ENCODE data around the gene INVS.
"Not testable (repeated sequence)": the region's sequence is repeated elsewhere in the genome, so short reads cannot be mapped to it uniquely, and the experiment has no call there.

DNA sequence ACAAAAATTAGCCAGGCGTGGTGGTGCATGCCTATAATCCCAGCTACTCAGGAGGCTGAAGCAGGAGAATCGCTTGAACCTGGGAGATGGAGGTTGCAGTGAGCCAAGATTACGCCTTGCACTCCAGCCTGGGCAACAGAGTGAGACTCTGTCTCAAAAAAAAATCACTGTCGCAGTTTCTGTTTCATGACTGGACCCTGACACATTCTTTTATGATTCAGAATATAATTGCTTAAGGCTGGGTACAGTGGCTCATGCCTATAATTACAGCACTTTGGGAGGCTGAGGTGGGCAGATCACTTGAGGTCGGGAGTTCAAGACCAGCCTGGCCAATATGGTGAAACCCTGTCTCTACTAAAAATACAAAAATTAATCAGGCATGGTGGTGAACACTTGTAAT, 239.7 kb downstream of the INVS start:
- TF ChIP-seq, protein P1, sequence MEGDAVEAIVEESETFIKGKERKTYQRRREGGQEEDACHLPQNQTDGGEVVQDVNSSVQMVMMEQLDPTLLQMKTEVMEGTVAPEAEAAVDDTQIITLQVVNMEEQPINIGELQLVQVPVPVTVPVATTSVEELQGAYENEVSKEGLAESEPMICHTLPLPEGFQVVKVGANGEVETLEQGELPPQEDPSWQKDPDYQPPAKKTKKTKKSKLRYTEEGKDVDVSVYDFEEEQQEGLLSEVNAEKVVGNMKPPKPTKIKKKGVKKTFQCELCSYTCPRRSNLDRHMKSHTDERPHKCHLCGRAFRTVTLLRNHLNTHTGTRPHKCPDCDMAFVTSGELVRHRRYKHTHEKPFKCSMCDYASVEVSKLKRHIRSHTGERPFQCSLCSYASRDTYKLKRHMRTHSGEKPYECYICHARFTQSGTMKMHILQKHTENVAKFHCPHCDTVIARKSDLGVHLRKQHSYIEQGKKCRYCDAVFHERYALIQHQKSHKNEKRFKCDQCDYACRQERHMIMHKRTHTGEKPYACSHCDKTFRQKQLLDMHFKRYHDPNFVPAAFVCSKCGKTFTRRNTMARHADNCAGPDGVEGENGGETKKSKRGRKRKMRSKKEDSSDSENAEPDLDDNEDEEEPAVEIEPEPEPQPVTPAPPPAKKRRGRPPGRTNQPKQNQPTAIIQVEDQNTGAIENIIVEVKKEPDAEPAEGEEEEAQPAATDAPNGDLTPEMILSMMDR (IDR thresholded peaks at IDR 0.05) = not testable (repeated sequence)
- not testable (repeated sequence) for TF ChIP-seq POLR2A (IDR thresholded peaks at IDR 0.05)
